ENCODE measurements around the gene TNNT3.
"Not testable (repeated sequence)": the region's sequence is repeated elsewhere in the genome, so short reads cannot be mapped to it uniquely, and the experiment has no call there.

TNNT3 gene

DNA sequence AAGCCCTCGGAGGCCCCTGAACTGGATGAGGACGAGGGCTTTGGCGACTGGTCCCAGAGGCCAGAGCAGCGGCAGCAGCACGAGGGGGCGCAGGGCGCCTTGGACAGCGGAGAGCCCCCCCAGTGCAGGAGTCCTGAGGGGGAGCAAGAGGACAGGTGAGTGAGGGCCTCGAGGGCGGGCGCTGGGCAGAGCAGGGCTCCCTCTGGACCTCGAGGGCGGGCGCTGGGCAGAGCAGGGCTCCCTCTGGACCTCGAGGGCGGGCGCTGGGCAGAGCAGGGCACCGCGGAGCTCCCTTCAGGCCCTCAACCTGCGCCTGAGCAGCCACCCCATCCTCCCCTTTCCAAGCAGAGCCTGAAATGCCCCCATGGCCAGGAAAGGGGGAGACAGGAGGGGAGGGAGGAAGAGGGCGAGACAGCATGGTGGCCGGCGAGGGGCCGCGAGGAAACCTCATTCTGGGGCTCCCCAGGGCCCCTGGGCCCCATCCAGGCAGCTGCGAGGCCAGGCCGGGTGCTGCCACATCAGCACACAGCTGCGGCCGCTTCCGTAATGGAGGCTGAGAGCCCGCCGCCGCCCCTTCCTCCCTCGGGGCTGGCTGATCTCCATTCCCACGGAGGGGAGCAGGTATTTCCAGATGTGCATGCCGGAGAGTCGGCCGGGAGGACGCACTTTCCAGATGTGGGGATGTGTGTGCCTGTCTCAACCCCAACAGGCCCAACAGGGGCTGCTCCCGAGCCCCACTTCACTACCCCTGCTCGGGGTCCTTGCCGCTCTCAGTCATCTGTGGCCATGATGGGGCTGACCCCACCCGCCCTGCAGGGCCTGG lies 37.9 kb upstream of the TNNT3 start:
- no peak for DNase-seq

DNA sequence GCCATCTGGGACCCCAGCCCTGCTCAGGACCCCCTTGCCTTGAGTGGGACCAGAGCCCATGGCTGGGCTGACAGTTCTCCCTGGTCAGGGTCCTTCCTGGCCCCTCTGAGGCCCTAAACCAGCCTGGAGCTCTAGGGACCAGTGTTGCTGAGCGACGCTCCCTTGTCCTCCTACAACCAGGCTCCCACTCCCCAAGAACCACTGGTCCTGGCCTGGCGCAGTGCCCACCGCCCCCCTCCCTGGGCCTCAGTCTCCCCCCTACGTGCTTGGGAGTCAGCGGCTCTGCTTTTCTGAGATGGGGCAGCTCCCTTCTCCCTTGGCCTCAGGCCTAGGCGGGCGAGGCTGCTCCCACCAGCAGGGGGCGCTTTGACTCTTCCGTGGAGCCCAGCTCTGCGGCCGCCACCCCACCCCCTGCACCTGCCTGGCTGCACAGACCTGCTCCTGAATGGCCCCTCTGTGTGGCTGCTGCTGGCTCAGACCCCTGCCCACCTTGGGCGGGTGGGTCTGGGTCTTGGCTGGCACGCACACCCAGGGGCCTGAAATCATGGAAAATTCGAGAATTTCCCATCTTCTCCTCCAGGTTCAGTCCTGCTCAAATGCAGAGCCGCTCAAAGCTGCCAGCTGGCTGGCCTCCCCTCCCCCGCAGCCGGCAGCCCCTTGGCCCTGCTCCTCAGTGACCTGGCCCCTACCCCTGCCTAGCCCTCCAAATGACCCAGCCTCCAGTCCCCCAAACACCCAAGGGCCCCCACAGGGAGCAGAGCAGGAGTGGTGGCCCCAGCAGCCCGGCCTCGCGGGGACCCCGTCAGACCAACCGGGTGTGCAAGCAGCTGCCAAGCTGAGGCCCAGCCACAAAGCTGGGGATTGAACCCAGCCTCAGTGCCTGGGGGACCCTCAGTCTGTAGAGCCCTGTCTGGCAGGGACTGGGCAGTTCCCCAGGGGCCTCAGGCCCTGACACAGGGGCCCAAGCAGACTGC lies 37.0 kb upstream of the TNNT3 start:
- peak; percentile 67 for DNase-seq

GRCh38 chr11:1883346-1884302 lies 35.9 kb upstream of the TNNT3 start:
- DNase-seq: no peak

DNA sequence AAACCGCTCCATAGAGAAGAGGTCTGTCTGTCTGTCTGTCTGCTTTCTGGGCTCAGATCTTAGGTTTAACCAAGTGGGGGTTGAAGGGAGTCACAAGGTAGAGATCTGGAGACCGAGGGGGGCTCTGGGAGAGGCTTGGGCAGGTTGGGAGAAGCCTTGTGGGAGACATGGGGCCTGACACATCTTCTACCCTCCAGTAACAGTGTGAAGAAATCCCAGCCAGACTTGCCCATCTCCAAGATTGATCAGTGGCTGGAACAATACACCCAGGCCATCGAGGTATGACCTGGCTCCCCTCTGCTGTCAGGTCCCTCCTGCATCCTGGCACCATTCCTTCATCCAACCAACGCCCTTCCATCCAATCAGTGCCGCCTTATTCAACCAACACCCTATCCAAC lies 35.2 kb upstream of the TNNT3 start:
- DNase-seq: no peak

DNA sequence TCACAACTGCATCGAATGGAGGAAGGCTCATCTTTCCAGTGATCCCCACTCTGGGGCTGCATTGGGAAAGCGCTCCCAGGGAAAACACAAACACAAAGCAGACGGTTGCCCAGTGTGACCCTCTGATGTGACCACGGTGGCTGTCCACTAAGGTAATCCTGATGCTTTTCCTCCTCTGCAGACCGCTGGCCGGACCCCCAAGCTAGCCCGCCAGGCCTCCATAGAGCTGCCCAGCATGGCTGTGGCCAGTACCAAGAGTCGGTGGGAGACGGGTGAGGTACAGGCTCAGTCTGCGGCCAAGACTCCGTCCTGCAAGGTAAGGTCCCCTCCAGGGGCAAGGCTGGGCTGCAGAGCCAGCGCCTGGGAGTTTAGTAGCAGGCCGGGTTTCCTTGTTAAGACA lies 33.0 kb upstream of the TNNT3 start:
- not testable (repeated sequence) for DNase-seq

- no peak for DNase-seq
Observed at GRCh38 chr11:1887451-1888346, 31.8 kb upstream of the TNNT3 start.

DNA sequence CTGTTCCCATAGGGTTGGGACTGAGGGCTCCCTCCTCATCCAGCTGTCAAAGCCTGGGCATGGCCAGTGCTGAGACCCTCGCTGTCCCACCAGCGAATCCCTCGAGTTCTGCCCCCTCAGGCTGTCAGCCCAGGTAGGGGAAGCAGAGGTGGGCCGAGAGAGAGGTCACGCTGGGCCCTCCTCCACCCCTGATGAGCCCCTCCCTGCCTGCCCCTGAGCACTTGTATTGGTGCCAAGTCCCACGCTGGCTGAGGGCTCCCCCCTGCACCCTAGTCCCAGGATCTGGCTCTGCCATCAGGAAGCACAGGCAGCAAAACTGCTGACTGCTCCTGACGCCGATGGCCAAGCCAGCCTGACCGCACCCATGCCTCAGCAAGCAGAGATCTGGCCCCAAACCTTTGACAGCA lies 31.2 kb upstream of the TNNT3 start:
- no peak for DNase-seq

- no peak for DNase-seq
Observed at GRCh38 chr11:1888811-1889210, 30.7 kb upstream of the TNNT3 start.

DNA sequence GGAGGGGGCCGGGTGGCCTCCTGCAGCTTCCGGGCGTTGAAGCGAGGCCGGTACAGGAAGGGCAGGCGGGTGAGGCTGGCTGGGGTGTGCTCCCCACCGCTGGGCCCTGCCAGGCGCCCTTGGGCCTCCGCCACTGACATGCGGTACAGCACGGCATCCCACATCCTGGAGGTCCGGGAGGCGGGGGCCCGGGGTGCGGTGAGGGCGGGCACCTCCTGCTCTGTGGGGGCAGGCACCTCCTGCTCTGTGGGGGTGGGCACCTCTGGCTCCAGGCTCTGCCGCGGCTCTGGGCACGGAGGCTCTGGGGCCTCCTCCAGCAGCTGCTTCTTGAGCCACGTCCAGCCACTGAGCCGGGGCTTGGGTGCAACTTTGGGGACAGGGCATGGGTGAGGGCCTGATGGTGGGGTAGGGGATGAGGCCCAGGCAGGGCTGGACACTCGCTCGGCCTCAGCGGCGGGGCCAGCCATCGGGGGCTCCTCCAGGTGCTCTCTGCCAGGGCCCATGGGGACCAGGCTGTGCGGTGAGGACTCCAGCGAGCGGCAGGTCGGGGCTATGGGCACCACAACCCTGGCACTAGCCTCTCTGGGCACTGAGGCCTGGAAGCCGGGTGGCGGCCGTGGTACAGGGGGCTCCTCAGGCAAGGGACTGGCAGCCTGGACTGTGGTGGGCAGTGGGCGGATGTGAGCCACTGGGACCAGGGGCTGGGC lies 30.1 kb upstream of the TNNT3 start:
- peak; percentile 80 for DNase-seq

DNA sequence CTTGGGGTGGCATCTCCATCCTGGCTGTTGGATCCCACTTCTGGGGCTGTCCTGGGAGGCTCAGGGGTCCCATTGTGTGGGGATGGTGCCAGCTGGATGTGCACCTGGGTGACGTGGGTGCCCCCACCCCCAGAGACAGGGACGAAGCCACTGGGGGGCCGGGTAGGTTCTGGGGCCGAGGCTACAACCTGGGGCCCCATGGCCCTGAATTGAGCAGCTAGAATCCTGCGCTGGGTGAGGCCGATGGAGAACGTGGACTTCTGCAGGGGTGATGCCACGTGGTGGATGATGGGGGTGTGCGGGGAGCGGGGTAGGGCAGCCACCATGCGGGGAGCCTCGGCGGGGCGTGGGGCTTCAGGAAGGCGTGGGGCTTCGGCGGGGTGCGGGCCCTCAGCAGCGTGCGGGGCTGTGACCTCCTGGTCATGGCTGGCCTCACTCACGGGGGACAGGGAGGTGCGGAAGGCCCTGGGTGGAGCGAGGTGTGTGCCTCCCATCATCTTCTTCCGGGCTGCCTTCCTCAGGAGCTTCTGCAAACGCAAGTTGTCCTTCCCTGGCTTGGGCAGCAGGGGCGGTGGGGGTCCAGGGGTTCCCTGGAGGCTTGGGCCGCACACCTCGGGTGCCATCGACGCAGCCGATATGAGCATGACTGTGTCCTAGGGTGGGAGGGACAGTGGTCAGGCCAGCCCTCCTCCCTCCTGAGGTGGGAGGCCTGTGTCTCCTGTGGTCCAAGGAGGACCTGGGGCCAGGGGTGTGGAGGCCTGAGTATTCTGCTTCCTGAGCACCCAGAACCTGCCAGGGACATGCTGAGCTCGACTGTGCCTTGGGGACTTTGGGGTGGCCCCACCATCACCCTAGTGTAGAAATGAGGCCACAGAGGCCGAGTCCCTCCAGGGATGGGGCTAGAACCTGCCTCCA lies 29.3 kb upstream of the TNNT3 start:
- DNase-seq: no peak

- DNase-seq: no peak
Observed at GRCh38 chr11:1890856-1891830, 28.4 kb upstream of the TNNT3 start.

GRCh38 chr11:1891831-1892115 lies 27.7 kb upstream of the TNNT3 start, which contains the start of gene PRR33:
TSS of gene PRR33 (minus strand) at chr11:1891895. CDS start at chr11:1890584, 1,311 bp downstream.
- no peak for DNase-seq

GRCh38 chr11:1892116-1892515 lies 27.4 kb upstream of the TNNT3 start:
- DNase-seq: no peak

- no peak for DNase-seq
Observed at GRCh38 chr11:1892558-1892957, 26.9 kb upstream of the TNNT3 start.

DNA sequence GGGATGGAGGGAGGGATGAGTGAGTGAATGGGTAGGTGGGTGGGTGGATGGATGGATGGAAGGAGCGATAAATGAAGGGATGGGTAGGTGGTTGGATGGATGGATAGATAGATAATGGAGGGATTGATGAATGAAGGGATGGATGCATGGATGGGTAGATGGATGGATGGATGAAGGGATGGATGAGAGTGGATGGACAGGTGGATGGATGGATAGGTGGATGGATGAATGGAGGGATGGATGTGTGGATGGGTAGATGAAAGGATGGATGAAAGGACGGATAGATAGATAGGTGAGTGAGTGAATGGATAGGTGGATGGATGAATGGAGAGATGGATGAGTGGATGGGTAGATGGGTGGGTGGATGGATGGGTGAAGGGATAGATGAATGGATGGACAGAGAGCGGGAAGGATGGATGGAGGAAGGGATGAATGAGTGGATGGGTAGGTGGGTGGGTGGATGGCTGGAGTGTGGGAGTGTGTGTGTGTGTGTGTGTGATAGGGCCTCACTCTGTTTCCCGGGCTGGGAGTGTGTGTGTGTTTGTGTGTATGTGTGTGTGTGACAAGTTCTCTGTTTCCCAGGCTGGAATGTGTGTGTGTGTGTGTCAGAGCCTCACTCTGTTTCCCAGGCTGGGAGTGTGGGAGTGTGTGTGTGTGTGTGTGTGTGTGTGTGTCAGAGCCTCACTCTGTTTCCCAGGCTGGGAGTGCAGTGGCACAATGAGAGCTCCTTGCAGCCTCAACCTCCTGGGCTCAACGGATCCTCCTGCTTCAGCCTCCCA lies 25.7 kb upstream of the TNNT3 start:
- DNase-seq: no peak

DNA sequence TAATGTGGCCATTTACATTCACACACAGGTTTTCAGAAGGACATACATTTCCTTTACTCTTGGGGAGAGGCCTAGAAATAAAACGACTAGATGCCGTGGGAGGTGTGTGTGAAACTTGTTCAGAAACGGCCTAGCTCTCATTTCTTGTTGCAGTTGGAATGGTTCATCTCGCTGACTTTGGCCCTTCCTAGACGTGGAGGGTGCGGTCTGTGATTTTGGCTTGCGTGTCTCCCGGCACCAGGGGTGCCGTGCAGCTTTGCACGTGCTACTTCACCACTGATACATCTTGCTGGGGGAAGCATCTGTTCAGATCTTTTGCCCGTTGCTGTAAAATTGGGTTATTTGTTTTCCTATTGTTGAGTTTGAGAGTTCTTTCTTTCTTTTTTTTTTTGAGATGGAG lies 24.7 kb upstream of the TNNT3 start:
- DNase-seq: no peak

- DNase-seq: no peak
Observed at GRCh38 chr11:1896468-1896867, 23.0 kb upstream of the TNNT3 start.

- no peak for DNase-seq
Observed at GRCh38 chr11:1896923-1897322, 22.6 kb upstream of the TNNT3 start.

Measured in activated effector memory CD4-positive, alpha-beta T cell treated with Interleukin-2 at 50 U/mL for 16 hours (primary cell).